ENCODE data around the gene EVA1C. TPM values are rescaled to one million over a fixed set of nuclear protein-coding genes. Genes with fewer than 3 reads are reported as not detected.

Gene EVA1C
- total and polyA plus RNA-seq, 2 donors (not counting 1 experiment from before 2014, with no cell fraction given), result 0.84 to 1.6 TPM

- DNase-seq, result no peak
- Mint-ChIP-seq H3K27ac (no peak overlapping the region), H3K27me3 (peaks cover 17% of the 10 kb centered on the region), H3K4me3 (no peak overlapping the region), H3K9me3 (ENCODE audit: insufficient read depth) (peaks cover 3% of the 10 kb centered on the region), H3K4me1 (no peaks in the 10 kb centered on the region)
- ChIA-PET POLR2A (no interaction called here), CTCF (no interaction called here)
- no peak overlapping the region for H3K27ac ChIP-seq (ENCODE audit: low read length in 2 of 2)
- H3K4me1 ChIP-seq (ENCODE audit: control insufficient read depth in 2 of 2, insufficient read depth in 2 of 2, low read length in 2 of 2), result no peaks in the 10 kb centered on the region
- H3K4me2 ChIP-seq (replicated peaks; ENCODE audit: low read depth, low read length, poor library complexity, severe bottlenecking), result no peak overlapping the region
- peaks cover 0 to 9% (median 0%) of the 10 kb centered on the region in 3 donors for H3K9me3 ChIP-seq (ENCODE audit: control extremely low read depth in 1 of 3, control insufficient read depth in 2 of 3, insufficient read depth in 1 of 3, low read length in 2 of 3)
- H3K79me2 ChIP-seq (ENCODE audit: control insufficient read depth, insufficient read depth, low read length), result no peaks in the 10 kb centered on the region
- H3K9ac ChIP-seq (ENCODE audit: low read length), result no peak overlapping the region
- H4K20me1 ChIP-seq (ENCODE audit: control insufficient read depth, insufficient read depth, low read length, poor library complexity, severe bottlenecking), result no peaks in the 10 kb centered on the region
- WGBS (ENCODE audit: insufficient coverage), result 97% methylated on average over 4 of the region's 4 CpGs
- H3K27me3 ChIP-seq (replicated peaks in 1 of 4; ENCODE audit: control extremely low read depth in 1 of 4, control insufficient read depth in 3 of 4, insufficient read depth in 4 of 4, low read length in 3 of 4), result no peaks in the 10 kb centered on the region
- H2AFZ ChIP-seq (ENCODE audit: insufficient read depth, low read depth, low read length, poor library complexity, severe bottlenecking), result no peak overlapping the region
- intact Hi-C loops (cut with micrococcal nuclease), result no loop called here
- no peak for ATAC-seq (ENCODE audit: low read depth)
- no peak overlapping the region for H3K4me3 ChIP-seq (ENCODE audit: control extremely low read depth in 1 of 5, extremely low read depth in 1 of 5, insufficient read depth in 1 of 5, low read depth in 2 of 5, low read length in 4 of 5)
- H3K36me3 ChIP-seq (replicated peaks in 1 of 2; ENCODE audit: control extremely low read depth in 1 of 2, control insufficient read depth in 1 of 2, extremely low read depth in 1 of 2, insufficient read depth in 2 of 2, low read length in 1 of 2), result no peaks in the 10 kb centered on the region
- TF ChIP-seq CTCF (IDR thresholded peaks at IDR 0.05) (no peak), EZH2 (IDR thresholded peaks at IDR 0.05; ENCODE audit: borderline replicate concordance, insufficient read depth, low read depth, low read length, poor library complexity, severe bottlenecking) (no peak)
Observed at GRCh38 chr21:32425628-32426027, 13.1 kb downstream of the EVA1C start.

GRCh38 chr21:32426066-32426465, 13.6 kb downstream of the EVA1C start:
- H3K4me2 ChIP-seq (replicated peaks; ENCODE audit: low read depth, low read length, poor library complexity, severe bottlenecking), result no peak overlapping the region
- no peak overlapping the region for H3K4me3 ChIP-seq (ENCODE audit: control extremely low read depth in 1 of 5, extremely low read depth in 1 of 5, insufficient read depth in 1 of 5, low read depth in 2 of 5, low read length in 4 of 5)
- WGBS (ENCODE audit: insufficient coverage), result no CpG with 5 or more reads among the region's 5 CpGs
- ChIA-PET POLR2A (no interaction called here), CTCF (no interaction called here)
- no peaks in the 10 kb centered on the region for H3K27me3 ChIP-seq (replicated peaks in 1 of 4; ENCODE audit: control extremely low read depth in 1 of 4, control insufficient read depth in 3 of 4, insufficient read depth in 4 of 4, low read length in 3 of 4)
- no peak overlapping the region for H3K9ac ChIP-seq (ENCODE audit: low read length)
- H3K4me1 ChIP-seq (ENCODE audit: control insufficient read depth in 2 of 2, insufficient read depth in 2 of 2, low read length in 2 of 2), result no peaks in the 10 kb centered on the region
- no peak for DNase-seq
- no peaks in the 10 kb centered on the region for H3K79me2 ChIP-seq (ENCODE audit: control insufficient read depth, insufficient read depth, low read length)
- H3K27ac Mint-ChIP-seq, result no peak overlapping the region
- no peak for ATAC-seq (ENCODE audit: low read depth)
- no peak overlapping the region for H3K27ac ChIP-seq (ENCODE audit: low read length in 2 of 2)
- TF ChIP-seq CTCF (IDR thresholded peaks at IDR 0.05) (no peak), EZH2 (IDR thresholded peaks at IDR 0.05; ENCODE audit: borderline replicate concordance, insufficient read depth, low read depth, low read length, poor library complexity, severe bottlenecking) (no peak)
- no peaks in the 10 kb centered on the region for H3K36me3 ChIP-seq (replicated peaks in 1 of 2; ENCODE audit: control extremely low read depth in 1 of 2, control insufficient read depth in 1 of 2, extremely low read depth in 1 of 2, insufficient read depth in 2 of 2, low read length in 1 of 2)
- peaks cover 3% of the 10 kb centered on the region for H3K9me3 Mint-ChIP-seq (ENCODE audit: insufficient read depth)
- peaks cover 17% of the 10 kb centered on the region for H3K27me3 Mint-ChIP-seq
- intact Hi-C loops (cut with micrococcal nuclease), result no loop called here
- no peaks in the 10 kb centered on the region for H4K20me1 ChIP-seq (ENCODE audit: control insufficient read depth, insufficient read depth, low read length, poor library complexity, severe bottlenecking)
- no peaks in the 10 kb centered on the region for H3K4me1 Mint-ChIP-seq
- H3K9me3 ChIP-seq (ENCODE audit: control extremely low read depth in 1 of 3, control insufficient read depth in 2 of 3, insufficient read depth in 1 of 3, low read length in 2 of 3), result peaks cover 0 to 9% (median 0%) of the 10 kb centered on the region in 3 donors
- no peak overlapping the region for H2AFZ ChIP-seq (ENCODE audit: insufficient read depth, low read depth, low read length, poor library complexity, severe bottlenecking)
- H3K4me3 Mint-ChIP-seq, result no peak overlapping the region
